Panc1 (cell line): ENCODE data around the gene BMP2K. TPM values are rescaled to one million over a fixed set of nuclear protein-coding genes. Genes with fewer than 3 reads are reported as not detected.

Experiments
- ATAC-seq: fragments of 200-7000 bp; cut with Tn5 transposase; 2 replicates; pipeline ENCODE4 v1.9.1; 2020; ENCODE audit warnings: mild to moderate bottlenecking, moderate library complexity
- BruUV-seq: library from RNA; stranded (reverse); fragments of 400-500 nt; replicated peaks from 2 replicates; lab custom pipeline; 2021; lab: Mats Ljungman, UMichigan
- CTCF ChIA-PET: fragments of 300-600 bp; sonication (Branson Sonifier 250); formaldehyde crosslinking; loops from one replicate; lab custom pipeline; 2022; ENCODE audit warnings: antibody characterized with exemption; lab: Charles Lee
- POLR2A ChIA-PET: fragments of 300-600 bp; sonication (Branson Sonifier 250); formaldehyde crosslinking; loops from one replicate; lab custom pipeline; 2022; ENCODE audit warnings: antibody characterized with exemption; lab: Charles Lee
- DNase-seq: peaks from one replicate; pipeline ENCODE4 v3.0.0-alpha.2; 2010; ENCODE audit warnings: low read depth, low spot score
- H3K27ac ChIP-seq: 2 replicates; pipeline ENCODE4 v1.5.1; 2011; ENCODE audit warnings: mild to moderate bottlenecking, low read length, inconsistent platforms
- H3K27me3 ChIP-seq: fragments of 200-500 bp; sonication (Bioruptor generic); 2 replicates; pipeline ENCODE4 v1.6.0; 2014; ENCODE audit warnings: low read length, inconsistent platforms; ENCODE audit not compliant: control insufficient read depth, insufficient read depth
- H3K36me3 ChIP-seq: fragments of 200-500 bp; sonication (Bioruptor generic); 2 replicates; pipeline ENCODE4 v1.5.1; 2014; ENCODE audit warnings: inconsistent platforms, mild to moderate bottlenecking, low read length, moderate library complexity; ENCODE audit not compliant: control insufficient read depth, insufficient read depth
- H3K4me1 ChIP-seq: 2 replicates; pipeline ENCODE4 v1.5.1; 2011; ENCODE audit warnings: inconsistent platforms, mild to moderate bottlenecking, low read length, moderate library complexity; ENCODE audit not compliant: control insufficient read depth, insufficient read depth
- H3K4me3 ChIP-seq, 2 experiments: 2 replicates each; pipeline ENCODE4 v1.5.1; 2011 to 2012; ENCODE audit warnings: low read depth in 2 of 2, low read length in 2 of 2, mild to moderate bottlenecking in 2 of 2, inconsistent platforms in 1 of 2, moderate library complexity in 1 of 2
- H3K9me3 ChIP-seq: fragments of 200-500 bp; sonication (Bioruptor generic); 2 replicates; pipeline ENCODE4 v1.5.1; 2014; ENCODE audit warnings: low read depth, mild to moderate bottlenecking, inconsistent platforms, low read length, moderate library complexity; ENCODE audit not compliant: control insufficient read depth, insufficient read depth
- POLR2AphosphoS5 ChIP-seq: IDR thresholded peaks from 2 replicates; pipeline ENCODE4 v1.6.1; 2012; ENCODE audit warnings: mild to moderate bottlenecking, low read depth, low read length, moderate library complexity
- SIN3A ChIP-seq: IDR thresholded peaks from 2 replicates; pipeline ENCODE4 v1.6.1; 2012; ENCODE audit warnings: low read depth, mild to moderate bottlenecking, low read length, moderate library complexity, borderline replicate concordance; ENCODE audit not compliant: insufficient read depth
- TCF7L2 ChIP-seq: IDR thresholded peaks from 2 replicates; pipeline ENCODE4 v1.6.1; 2011; ENCODE audit warnings: mild to moderate bottlenecking, low read depth, low read length, inconsistent platforms
- in situ Hi-C: cut with HindIII; loops from 2 replicates; pipeline ENCODE4 v1.10.0; 2016; ENCODE audit warnings: low sequenced_read_pairs, low pct_unique_long_range_greater_than_20kb
- intact Hi-C: fragments of 100-400 bp; cut with micrococcal nuclease; formaldehyde crosslinking; loops from one replicate; pipeline ENCODE4 v1.10.0; 2022; ENCODE audit not compliant: unreplicated experiment
- total RNA-seq: library from RNA; stranded (reverse); gene quantifications from one replicate; pipeline ENCODE4 v1.2.1, GENCODE V29; 2021; ENCODE audit not compliant: unreplicated experiment
- TF ChIP-seq, protein P1 (sequence below), 2 experiments: IDR thresholded peaks; 2 replicates each; pipeline ENCODE4 v1.6.1; 2011 to 2012; ENCODE audit warnings: low read depth in 2 of 2, control low read depth in 1 of 2, low read length in 1 of 2, mild to moderate bottlenecking in 1 of 2, moderate library complexity in 1 of 2; ENCODE audit not compliant: insufficient read depth in 1 of 2
- TF ChIP-seq, protein P2 (sequence below): fragments of 450-650 bp; IDR thresholded peaks from 2 replicates; pipeline ENCODE4 v1.5.1; 2017; ENCODE audit warnings: mild to moderate bottlenecking

BMP2K gene
- total RNA-seq, 1 experiment from 2014 or later, result 23.3 TPM

DNA sequence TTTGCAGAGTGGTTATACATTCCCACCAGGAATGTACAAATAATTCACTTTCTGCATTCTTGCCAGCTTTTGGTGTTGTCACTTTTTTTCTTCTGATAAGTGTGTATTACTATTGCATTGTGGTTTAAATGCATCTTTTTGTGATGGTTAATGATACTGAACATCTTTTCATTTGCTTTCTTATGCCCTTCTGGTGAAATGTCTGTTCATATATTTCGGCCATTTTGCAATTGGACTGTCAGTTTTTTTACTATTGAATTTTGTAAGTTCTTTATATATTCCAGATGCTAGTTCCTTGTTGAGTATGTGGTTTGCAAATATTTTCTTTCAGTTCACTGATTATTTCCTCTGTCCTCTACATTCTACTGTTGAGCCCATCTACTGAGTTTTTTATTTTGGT is 19.4 kb upstream of the BMP2K start:
- intact Hi-C loops, result no loop called here
- DNase-seq, result no peak
- ChIA-PET CTCF (no interaction called here), POLR2A (interaction anchor here (0.5 kb wide), 1 partner anchor 459 kb away, joined by 3 read pairs; no protein-coding TSS in a partner anchor)
- H3K4me1 ChIP-seq, result no peaks in the 10 kb centered on the region
- no peak overlapping the region for H3K27ac ChIP-seq
- no peak overlapping the region for H3K4me3 ChIP-seq
- no peaks in the 10 kb centered on the region for H3K27me3 ChIP-seq
- no peaks in the 10 kb centered on the region for H3K9me3 ChIP-seq
- no peaks in the 10 kb centered on the region for H3K36me3 ChIP-seq
- TF ChIP-seq, protein P1, sequence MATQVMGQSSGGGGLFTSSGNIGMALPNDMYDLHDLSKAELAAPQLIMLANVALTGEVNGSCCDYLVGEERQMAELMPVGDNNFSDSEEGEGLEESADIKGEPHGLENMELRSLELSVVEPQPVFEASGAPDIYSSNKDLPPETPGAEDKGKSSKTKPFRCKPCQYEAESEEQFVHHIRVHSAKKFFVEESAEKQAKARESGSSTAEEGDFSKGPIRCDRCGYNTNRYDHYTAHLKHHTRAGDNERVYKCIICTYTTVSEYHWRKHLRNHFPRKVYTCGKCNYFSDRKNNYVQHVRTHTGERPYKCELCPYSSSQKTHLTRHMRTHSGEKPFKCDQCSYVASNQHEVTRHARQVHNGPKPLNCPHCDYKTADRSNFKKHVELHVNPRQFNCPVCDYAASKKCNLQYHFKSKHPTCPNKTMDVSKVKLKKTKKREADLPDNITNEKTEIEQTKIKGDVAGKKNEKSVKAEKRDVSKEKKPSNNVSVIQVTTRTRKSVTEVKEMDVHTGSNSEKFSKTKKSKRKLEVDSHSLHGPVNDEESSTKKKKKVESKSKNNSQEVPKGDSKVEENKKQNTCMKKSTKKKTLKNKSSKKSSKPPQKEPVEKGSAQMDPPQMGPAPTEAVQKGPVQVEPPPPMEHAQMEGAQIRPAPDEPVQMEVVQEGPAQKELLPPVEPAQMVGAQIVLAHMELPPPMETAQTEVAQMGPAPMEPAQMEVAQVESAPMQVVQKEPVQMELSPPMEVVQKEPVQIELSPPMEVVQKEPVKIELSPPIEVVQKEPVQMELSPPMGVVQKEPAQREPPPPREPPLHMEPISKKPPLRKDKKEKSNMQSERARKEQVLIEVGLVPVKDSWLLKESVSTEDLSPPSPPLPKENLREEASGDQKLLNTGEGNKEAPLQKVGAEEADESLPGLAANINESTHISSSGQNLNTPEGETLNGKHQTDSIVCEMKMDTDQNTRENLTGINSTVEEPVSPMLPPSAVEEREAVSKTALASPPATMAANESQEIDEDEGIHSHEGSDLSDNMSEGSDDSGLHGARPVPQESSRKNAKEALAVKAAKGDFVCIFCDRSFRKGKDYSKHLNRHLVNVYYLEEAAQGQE (IDR thresholded peaks at IDR 0.05; ENCODE audit: insufficient read depth in 1 of 2, low read depth in 2 of 2, low read length in 1 of 2), result no peak
- TF ChIP-seq TCF7L2, result no peak
- TF ChIP-seq, protein P2, sequence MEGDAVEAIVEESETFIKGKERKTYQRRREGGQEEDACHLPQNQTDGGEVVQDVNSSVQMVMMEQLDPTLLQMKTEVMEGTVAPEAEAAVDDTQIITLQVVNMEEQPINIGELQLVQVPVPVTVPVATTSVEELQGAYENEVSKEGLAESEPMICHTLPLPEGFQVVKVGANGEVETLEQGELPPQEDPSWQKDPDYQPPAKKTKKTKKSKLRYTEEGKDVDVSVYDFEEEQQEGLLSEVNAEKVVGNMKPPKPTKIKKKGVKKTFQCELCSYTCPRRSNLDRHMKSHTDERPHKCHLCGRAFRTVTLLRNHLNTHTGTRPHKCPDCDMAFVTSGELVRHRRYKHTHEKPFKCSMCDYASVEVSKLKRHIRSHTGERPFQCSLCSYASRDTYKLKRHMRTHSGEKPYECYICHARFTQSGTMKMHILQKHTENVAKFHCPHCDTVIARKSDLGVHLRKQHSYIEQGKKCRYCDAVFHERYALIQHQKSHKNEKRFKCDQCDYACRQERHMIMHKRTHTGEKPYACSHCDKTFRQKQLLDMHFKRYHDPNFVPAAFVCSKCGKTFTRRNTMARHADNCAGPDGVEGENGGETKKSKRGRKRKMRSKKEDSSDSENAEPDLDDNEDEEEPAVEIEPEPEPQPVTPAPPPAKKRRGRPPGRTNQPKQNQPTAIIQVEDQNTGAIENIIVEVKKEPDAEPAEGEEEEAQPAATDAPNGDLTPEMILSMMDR, result no peak
- TF ChIP-seq POLR2AphosphoS5, result no peak
- no peak for TF ChIP-seq SIN3A
- no peak for ATAC-seq
- in situ Hi-C loops, result no loop called here
- BruUV-seq, result no TSS peak

DNA sequence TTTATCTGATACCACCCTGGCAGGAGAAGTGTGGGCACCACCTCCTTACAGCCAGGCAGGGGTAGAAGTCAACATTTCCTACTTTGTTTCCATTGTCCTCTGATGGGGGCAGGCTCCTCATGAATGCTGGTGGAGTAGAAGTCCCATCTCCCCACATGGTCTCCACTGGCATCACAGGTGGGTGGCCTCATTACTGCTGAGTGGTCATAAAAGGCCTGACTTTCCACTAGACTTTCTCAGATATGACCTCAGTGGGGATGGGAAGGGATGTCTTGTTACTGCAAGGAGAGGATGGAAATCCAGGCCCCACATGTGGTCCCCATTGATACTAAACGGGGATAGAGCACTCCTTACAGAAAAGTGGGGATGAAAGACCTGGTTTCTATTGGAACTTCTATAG is 18.6 kb upstream of the BMP2K start:
- in situ Hi-C loops (no loop called here), intact Hi-C loops (no loop called here)
- CTCF ChIA-PET, result no interaction called here
- DNase-seq (no peak), ATAC-seq (no peak)
- H3K9me3 ChIP-seq, result no peaks in the 10 kb centered on the region
- no peaks in the 10 kb centered on the region for H3K27me3 ChIP-seq
- no peaks in the 10 kb centered on the region for H3K4me1 ChIP-seq
- TF ChIP-seq SIN3A, result no peak
- TF ChIP-seq, protein P1 (IDR thresholded peaks at IDR 0.05; ENCODE audit: insufficient read depth in 1 of 2, low read depth in 2 of 2, low read length in 1 of 2), result no peak
- no peak for TF ChIP-seq TCF7L2
- TF ChIP-seq POLR2AphosphoS5, result no peak
- TF ChIP-seq, protein P2, result no peak
- POLR2A ChIA-PET, result no interaction called here
- BruUV-seq, result no TSS peak
- H3K27ac ChIP-seq, result no peak overlapping the region
- H3K36me3 ChIP-seq, result no peaks in the 10 kb centered on the region
- no peak overlapping the region for H3K4me3 ChIP-seq
